Astrocyte (in vitro differentiated cells and primary cell): ENCODE data around the gene ANGEL1. TPM values are rescaled to one million over a fixed set of nuclear protein-coding genes. Genes with fewer than 3 reads are reported as not detected.
A peak's percentile ranks its signal among the peaks of the same experiment; 100 is the strongest.

Experiments used
- DNase-seq: peaks from one replicate; pipeline ENCODE4 v3.0.0-alpha.2; 2010; ENCODE audit warnings: low read depth
- FAIRE-seq: peaks from 2 replicates; lab custom pipeline; 2011; peaks lifted over from hg19 to GRCh38; lab: Jason Lieb, UNC
- H2AFZ ChIP-seq: 2 replicates; pipeline ENCODE4 v1.6.0; 2012; ENCODE audit warnings: low read depth, low read length, inconsistent platforms
- H3K27ac ChIP-seq: 2 replicates; pipeline ENCODE4 v1.5.1; 2011; ENCODE audit warnings: low read depth, low read length, inconsistent platforms
- H3K27me3 ChIP-seq: 2 replicates; pipeline ENCODE4 v1.6.0; 2011; ENCODE audit warnings: low read length, inconsistent platforms; ENCODE audit not compliant: insufficient read depth
- H3K36me3 ChIP-seq: 2 replicates; pipeline ENCODE4 v1.5.1; 2011; ENCODE audit warnings: low read length, inconsistent platforms; ENCODE audit not compliant: insufficient read depth
- H3K4me1 ChIP-seq: 2 replicates; pipeline ENCODE4 v1.5.1; 2011; ENCODE audit warnings: low read length, inconsistent platforms; ENCODE audit not compliant: insufficient read depth
- H3K4me2 ChIP-seq: 2 replicates; pipeline ENCODE4 v1.6.0; 2012; ENCODE audit warnings: low read length, inconsistent platforms
- H3K4me3 ChIP-seq: 2 replicates; pipeline ENCODE4 v1.5.1; 2011; ENCODE audit warnings: low read depth, mild to moderate bottlenecking, low read length, inconsistent platforms; ENCODE audit not compliant: insufficient read depth
- H3K79me2 ChIP-seq: 2 replicates; pipeline ENCODE4 v1.6.0; 2012; ENCODE audit warnings: mild to moderate bottlenecking, low read length, inconsistent platforms; ENCODE audit not compliant: insufficient read depth
- H3K9ac ChIP-seq: 2 replicates; pipeline ENCODE4 v1.6.0; 2012; ENCODE audit warnings: mild to moderate bottlenecking, low read length, inconsistent platforms
- H3K9me3 ChIP-seq: 2 replicates; pipeline ENCODE4 v1.5.1; 2012; ENCODE audit warnings: low read depth, mild to moderate bottlenecking, low read length, inconsistent platforms; ENCODE audit not compliant: insufficient read depth
- H4K20me1 ChIP-seq: 2 replicates; pipeline ENCODE4 v1.6.0; 2012; ENCODE audit warnings: low read length, inconsistent platforms; ENCODE audit not compliant: insufficient read depth
- H3K27ac Mint-ChIP-seq: one replicate; pipeline ENCODE4 v1.8.0; 2021; ENCODE audit warnings: mild to moderate bottlenecking, mixed read lengths; ENCODE audit not compliant: unreplicated experiment
- H3K27me3 Mint-ChIP-seq: one replicate; pipeline ENCODE4 v1.8.0; 2021; ENCODE audit warnings: low read depth, mixed read lengths; ENCODE audit not compliant: unreplicated experiment
- H3K36me3 Mint-ChIP-seq: one replicate; pipeline ENCODE4 v1.8.0; 2021; ENCODE audit warnings: low read depth, mixed read lengths; ENCODE audit not compliant: unreplicated experiment
- H3K4me1 Mint-ChIP-seq: one replicate; pipeline ENCODE4 v1.8.0; 2021; ENCODE audit warnings: low read depth, mixed read lengths; ENCODE audit not compliant: unreplicated experiment
- H3K4me3 Mint-ChIP-seq: one replicate; pipeline ENCODE4 v1.8.0; 2021; ENCODE audit warnings: mild to moderate bottlenecking, moderate library complexity, mixed read lengths; ENCODE audit not compliant: unreplicated experiment
- H3K9me3 Mint-ChIP-seq: one replicate; pipeline ENCODE4 v1.8.0; 2021; ENCODE audit warnings: mild to moderate bottlenecking, mixed read lengths; ENCODE audit not compliant: unreplicated experiment
- CTCF ChIP-seq: IDR thresholded peaks from 2 replicates; pipeline ENCODE4 v1.5.1; 2011; ENCODE audit warnings: low read depth, mild to moderate bottlenecking, inconsistent platforms, low read length, moderate library complexity; ENCODE audit not compliant: insufficient read depth
- EZH2 ChIP-seq: IDR thresholded peaks from 2 replicates; pipeline ENCODE4 v1.6.1; 2012; ENCODE audit warnings: mild to moderate bottlenecking, low read length, inconsistent platforms; ENCODE audit not compliant: insufficient read depth
- total RNA-seq: library from RNA; stranded (reverse); gene quantifications from 2 replicates; pipeline ENCODE4 v1.2.1, GENCODE V29; 2021

ANGEL1 gene
- total RNA-seq, 1 donor from 2014 or later = 12.7 TPM

DNA sequence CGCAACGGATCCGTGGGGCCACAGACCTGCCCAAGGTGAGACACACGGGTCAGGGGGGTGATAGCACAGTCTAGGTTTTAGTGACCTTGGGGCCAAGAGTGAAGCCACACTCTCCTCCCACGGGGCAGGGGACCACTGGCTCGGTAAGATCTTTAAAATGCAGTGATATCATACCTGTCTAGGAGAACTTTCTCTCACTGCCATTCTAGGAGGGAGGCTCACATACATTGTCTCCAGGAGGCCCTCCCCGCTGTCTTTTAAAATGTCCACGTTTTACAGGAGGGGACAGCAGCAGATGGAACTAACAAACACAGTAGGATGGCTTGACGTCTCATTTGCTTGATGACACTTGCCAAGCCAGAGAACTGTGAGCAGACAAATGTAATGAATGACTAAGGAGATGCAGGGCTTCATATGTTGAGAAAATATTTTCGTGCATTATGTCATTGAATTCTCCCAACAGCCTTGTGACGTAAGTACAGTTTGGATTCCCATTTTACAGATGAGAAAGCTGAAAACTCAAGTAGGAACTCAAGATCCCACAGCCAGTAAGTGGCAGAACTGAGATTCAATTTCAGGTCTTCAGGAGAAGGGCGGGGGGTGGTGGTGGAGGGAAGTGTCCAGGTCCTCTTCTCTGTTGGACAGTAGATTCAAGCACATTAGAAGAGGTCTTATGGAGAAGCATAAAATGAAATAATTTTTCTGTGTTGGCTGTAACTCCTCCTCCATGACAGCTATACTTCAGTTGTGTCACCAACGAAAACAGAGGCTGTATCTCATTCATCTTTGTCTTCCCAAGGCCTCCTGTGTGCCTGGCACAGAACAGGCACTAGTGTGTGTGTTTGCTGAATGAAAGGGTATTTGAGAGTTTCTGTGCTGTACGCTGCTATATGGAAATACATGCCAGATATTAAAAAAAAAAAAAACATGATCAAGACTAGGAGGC is 49.3 kb downstream of the ANGEL1 start:
- H3K4me1 Mint-ChIP-seq = peaks cover 10% of the 10 kb centered on the region
- H3K27ac ChIP-seq = no peak overlapping the region
- H3K27ac Mint-ChIP-seq = peak overlapping the region; percentile 12
- H3K36me3 ChIP-seq = no peaks in the 10 kb centered on the region
- peaks cover 9% of the 10 kb centered on the region for H3K4me1 ChIP-seq
- H3K4me3 ChIP-seq = peak overlapping the region; percentile 64
- peaks cover 5% of the 10 kb centered on the region for H3K36me3 Mint-ChIP-seq
- H3K9me3 Mint-ChIP-seq = peaks cover 5% of the 10 kb centered on the region
- peaks cover 2% of the 10 kb centered on the region for H3K27me3 ChIP-seq
- no peak overlapping the region for H3K9ac ChIP-seq
- peak overlapping the region; percentile 91 for H3K4me3 Mint-ChIP-seq
- H3K79me2 ChIP-seq = no peaks in the 10 kb centered on the region
- peak; percentile 37 for DNase-seq
- peaks cover 12% of the 10 kb centered on the region for H4K20me1 ChIP-seq
- FAIRE-seq = peak; percentile 66
- peak overlapping the region; percentile 98 for H3K4me2 ChIP-seq
- TF ChIP-seq CTCF (no peak), EZH2 (no peak)
- H3K9me3 ChIP-seq = no peaks in the 10 kb centered on the region
- H2AFZ ChIP-seq = no peak overlapping the region
- H3K27me3 Mint-ChIP-seq = peaks cover 8% of the 10 kb centered on the region

- H3K4me1 ChIP-seq = peaks cover 7% of the 10 kb centered on the region
- H2AFZ ChIP-seq = peak overlapping the region; percentile 96
- Mint-ChIP-seq H3K9me3 (peaks cover 5% of the 10 kb centered on the region), H3K27ac (no peak overlapping the region), H3K27me3 (peaks cover 12% of the 10 kb centered on the region), H3K4me3 (peak overlapping the region; percentile 91), H3K4me1 (peaks cover 10% of the 10 kb centered on the region), H3K36me3 (peaks cover 5% of the 10 kb centered on the region)
- peaks cover 12% of the 10 kb centered on the region for H4K20me1 ChIP-seq
- no peaks in the 10 kb centered on the region for H3K79me2 ChIP-seq
- FAIRE-seq (no peak), DNase-seq (no peak)
- H3K9me3 ChIP-seq = no peaks in the 10 kb centered on the region
- H3K27me3 ChIP-seq = peaks cover 2% of the 10 kb centered on the region
- peak overlapping the region; percentile 86 for H3K9ac ChIP-seq
- TF ChIP-seq EZH2 (no peak), CTCF (no peak)
- H3K4me2 ChIP-seq = peak overlapping the region; percentile 98
- H3K36me3 ChIP-seq = no peaks in the 10 kb centered on the region
- peak overlapping the region; percentile 64 for H3K4me3 ChIP-seq
- H3K27ac ChIP-seq = no peak overlapping the region
Measured at GRCh38 chr14:76762411-76763095, 50.1 kb downstream of the ANGEL1 start.
